ENCODE results near the gene SLC25A43.

The SLC25A43 gene

DNA sequence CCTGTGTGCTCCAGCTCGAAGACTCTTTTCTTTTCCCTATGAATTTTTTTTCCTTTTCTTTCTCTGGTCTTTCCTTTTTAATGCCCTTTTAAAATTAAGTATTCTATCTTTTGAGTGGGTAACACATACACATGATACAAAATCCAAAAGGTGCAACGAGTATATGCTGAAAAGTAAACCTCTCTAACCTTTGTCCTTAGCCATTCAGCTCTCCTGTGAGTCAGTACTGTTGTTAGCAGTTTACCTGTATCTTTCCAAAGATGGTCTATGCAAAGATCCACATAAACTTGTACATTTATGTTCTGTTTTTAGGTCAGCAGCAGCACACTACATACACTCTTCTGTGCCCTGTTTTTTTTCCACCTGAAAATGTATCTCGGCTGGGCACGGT is 28.7 kb downstream of the SLC25A43 start:
- no peak for TF ChIP-seq SIN3A (IDR thresholded peaks at IDR 0.05; ENCODE audit: borderline replicate concordance, insufficient read depth, low read length)
- TF ChIP-seq POLR2AphosphoS5 (IDR thresholded peaks at IDR 0.05; ENCODE audit: low read depth, low read length), result no peak
- no peak for TF ChIP-seq TAF1 (IDR thresholded peaks at IDR 0.05; ENCODE audit: borderline replicate concordance, insufficient read depth, low read length)
- TF ChIP-seq, protein P1, sequence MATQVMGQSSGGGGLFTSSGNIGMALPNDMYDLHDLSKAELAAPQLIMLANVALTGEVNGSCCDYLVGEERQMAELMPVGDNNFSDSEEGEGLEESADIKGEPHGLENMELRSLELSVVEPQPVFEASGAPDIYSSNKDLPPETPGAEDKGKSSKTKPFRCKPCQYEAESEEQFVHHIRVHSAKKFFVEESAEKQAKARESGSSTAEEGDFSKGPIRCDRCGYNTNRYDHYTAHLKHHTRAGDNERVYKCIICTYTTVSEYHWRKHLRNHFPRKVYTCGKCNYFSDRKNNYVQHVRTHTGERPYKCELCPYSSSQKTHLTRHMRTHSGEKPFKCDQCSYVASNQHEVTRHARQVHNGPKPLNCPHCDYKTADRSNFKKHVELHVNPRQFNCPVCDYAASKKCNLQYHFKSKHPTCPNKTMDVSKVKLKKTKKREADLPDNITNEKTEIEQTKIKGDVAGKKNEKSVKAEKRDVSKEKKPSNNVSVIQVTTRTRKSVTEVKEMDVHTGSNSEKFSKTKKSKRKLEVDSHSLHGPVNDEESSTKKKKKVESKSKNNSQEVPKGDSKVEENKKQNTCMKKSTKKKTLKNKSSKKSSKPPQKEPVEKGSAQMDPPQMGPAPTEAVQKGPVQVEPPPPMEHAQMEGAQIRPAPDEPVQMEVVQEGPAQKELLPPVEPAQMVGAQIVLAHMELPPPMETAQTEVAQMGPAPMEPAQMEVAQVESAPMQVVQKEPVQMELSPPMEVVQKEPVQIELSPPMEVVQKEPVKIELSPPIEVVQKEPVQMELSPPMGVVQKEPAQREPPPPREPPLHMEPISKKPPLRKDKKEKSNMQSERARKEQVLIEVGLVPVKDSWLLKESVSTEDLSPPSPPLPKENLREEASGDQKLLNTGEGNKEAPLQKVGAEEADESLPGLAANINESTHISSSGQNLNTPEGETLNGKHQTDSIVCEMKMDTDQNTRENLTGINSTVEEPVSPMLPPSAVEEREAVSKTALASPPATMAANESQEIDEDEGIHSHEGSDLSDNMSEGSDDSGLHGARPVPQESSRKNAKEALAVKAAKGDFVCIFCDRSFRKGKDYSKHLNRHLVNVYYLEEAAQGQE (IDR thresholded peaks at IDR 0.05; ENCODE audit: insufficient read depth in 1 of 2, low read depth in 2 of 2, low read length in 2 of 2), result no peak
- TF ChIP-seq FOXP2 (optimal IDR thresholded peaks at IDR 0.05; ENCODE audit: borderline replicate concordance, extremely low read depth, extremely low read length, insufficient read depth), result no peak

DNA sequence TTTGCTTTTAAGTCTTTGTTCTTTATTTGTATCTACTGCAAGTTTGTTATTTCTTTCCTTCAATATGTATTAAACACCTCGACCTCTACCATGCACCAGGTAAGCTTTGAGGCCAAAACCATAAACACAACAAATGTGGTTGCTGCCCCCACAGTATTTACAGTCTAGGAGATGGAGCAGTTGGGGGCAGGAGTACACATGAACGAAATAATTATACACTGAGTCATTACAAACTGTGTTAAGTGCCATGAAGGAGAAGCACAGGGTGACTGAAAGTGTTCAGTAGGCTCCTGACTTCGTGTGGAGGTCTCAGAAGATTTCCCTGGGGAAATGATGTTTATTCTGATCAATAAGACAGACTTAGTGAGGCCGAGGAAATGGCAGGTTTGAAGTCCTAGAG is 30.3 kb downstream of the SLC25A43 start:
- TF ChIP-seq FOXP2 (optimal IDR thresholded peaks at IDR 0.05; ENCODE audit: borderline replicate concordance, extremely low read depth, extremely low read length, insufficient read depth) (no peak), POLR2AphosphoS5 (IDR thresholded peaks at IDR 0.05; ENCODE audit: low read depth, low read length) (no peak), TAF1 (IDR thresholded peaks at IDR 0.05; ENCODE audit: borderline replicate concordance, insufficient read depth, low read length) (no peak)
- TF ChIP-seq, protein P1 (IDR thresholded peaks at IDR 0.05; ENCODE audit: insufficient read depth in 1 of 2, low read depth in 2 of 2, low read length in 2 of 2), result no peak

DNA sequence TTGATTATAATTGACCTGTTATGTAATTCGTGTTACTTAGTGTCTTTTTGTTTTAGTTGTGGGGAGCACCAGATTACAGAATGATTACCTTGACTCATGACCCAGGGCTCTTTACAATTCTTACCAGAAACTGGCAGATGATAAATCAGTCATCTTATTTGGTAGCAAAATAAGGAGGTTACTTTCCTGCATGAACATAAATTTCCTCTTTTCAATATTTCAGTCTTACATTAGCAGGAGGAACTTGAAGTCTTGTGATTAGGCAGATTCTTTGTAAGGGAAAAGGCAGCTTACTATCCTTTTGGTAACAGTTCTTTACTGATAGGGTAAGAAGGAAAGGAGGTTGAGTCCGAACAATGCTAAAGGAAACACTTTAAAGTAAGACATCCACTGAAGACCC is 43.1 kb downstream of the SLC25A43 start:
- TF ChIP-seq, protein P1 (IDR thresholded peaks at IDR 0.05; ENCODE audit: insufficient read depth in 1 of 2, low read depth in 2 of 2, low read length in 2 of 2), result no peak
- no peak for TF ChIP-seq POLR2AphosphoS5 (IDR thresholded peaks at IDR 0.05; ENCODE audit: low read depth, low read length)
- no peak for TF ChIP-seq FOXP2 (optimal IDR thresholded peaks at IDR 0.05; ENCODE audit: borderline replicate concordance, extremely low read depth, extremely low read length, insufficient read depth)

DNA sequence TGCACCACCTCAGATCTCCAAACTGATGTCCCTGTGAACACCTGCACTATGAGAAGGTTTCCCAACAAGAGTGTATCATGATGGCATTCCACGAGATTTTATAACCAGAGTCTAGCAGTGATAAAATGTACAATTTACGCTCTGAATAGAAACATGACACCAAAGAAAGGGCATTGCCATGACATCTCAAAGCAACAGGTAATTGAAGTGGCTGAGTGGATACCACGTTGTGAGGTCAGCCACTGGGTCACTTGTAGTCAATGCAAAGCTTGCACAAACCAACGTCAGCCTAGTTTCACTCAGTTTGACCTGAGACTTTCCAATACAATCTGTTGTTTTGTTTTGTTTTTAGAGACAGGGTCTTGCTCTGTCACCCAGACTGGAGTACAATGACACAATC is 54.1 kb downstream of the SLC25A43 start:
- TF ChIP-seq POLR2AphosphoS5 (IDR thresholded peaks at IDR 0.05; ENCODE audit: low read depth, low read length) (no peak), FOXP2 (optimal IDR thresholded peaks at IDR 0.05; ENCODE audit: borderline replicate concordance, extremely low read depth, extremely low read length, insufficient read depth) (no peak), TAF1 (IDR thresholded peaks at IDR 0.05; ENCODE audit: borderline replicate concordance, insufficient read depth, low read length) (no peak), SIN3A (IDR thresholded peaks at IDR 0.05; ENCODE audit: borderline replicate concordance, insufficient read depth, low read length) (no peak)
- TF ChIP-seq, protein P1 (IDR thresholded peaks at IDR 0.05; ENCODE audit: insufficient read depth in 1 of 2, low read depth in 2 of 2, low read length in 2 of 2), result no peak

DNA sequence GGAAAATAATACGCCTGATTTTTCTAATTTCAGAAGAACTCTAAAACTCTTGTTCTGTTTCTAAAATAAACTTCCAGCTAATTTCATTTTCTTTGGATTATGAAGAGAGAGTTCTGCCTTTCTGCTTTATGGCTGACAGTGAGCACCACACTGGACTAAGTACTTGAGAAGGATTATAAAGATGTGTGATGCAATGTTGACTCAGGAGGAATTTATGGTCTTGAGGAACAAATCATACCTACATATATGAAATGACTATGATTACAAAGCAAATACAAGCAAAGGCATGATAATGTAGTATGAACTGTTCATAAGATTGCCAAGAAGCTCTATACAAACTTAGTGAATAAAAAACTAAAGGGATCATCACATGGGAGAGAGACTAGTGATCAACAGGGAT is 56.1 kb downstream of the SLC25A43 start:
- TF ChIP-seq FOXP2 (optimal IDR thresholded peaks at IDR 0.05; ENCODE audit: borderline replicate concordance, extremely low read depth, extremely low read length, insufficient read depth) (no peak), SIN3A (IDR thresholded peaks at IDR 0.05; ENCODE audit: borderline replicate concordance, insufficient read depth, low read length) (no peak), POLR2AphosphoS5 (IDR thresholded peaks at IDR 0.05; ENCODE audit: low read depth, low read length) (no peak), TAF1 (IDR thresholded peaks at IDR 0.05; ENCODE audit: borderline replicate concordance, insufficient read depth, low read length) (no peak)
- TF ChIP-seq, protein P1 (IDR thresholded peaks at IDR 0.05; ENCODE audit: insufficient read depth in 1 of 2, low read depth in 2 of 2, low read length in 2 of 2), result no peak
